NCI-H774 (cell line): Measurements from ENCODE around the gene CYSTM1.

ENCODE experiments used
- DNase-seq: peaks from one replicate; lab custom pipeline; 2025; lab: John Stamatoyannopoulos, UW

Gene CYSTM1

GRCh38 chr5:140258016-140258415, 83.0 kb downstream of the CYSTM1 start:
- no peak for DNase-seq

GRCh38 chr5:140258873-140259272, 83.9 kb downstream of the CYSTM1 start:
- DNase-seq, result no peak

GRCh38 chr5:140259500-140259899, 84.5 kb downstream of the CYSTM1 start:
- no peak for DNase-seq

GRCh38 chr5:140260089-140260656, 85.2 kb downstream of the CYSTM1 start:
- DNase-seq, result no peak

DNA sequence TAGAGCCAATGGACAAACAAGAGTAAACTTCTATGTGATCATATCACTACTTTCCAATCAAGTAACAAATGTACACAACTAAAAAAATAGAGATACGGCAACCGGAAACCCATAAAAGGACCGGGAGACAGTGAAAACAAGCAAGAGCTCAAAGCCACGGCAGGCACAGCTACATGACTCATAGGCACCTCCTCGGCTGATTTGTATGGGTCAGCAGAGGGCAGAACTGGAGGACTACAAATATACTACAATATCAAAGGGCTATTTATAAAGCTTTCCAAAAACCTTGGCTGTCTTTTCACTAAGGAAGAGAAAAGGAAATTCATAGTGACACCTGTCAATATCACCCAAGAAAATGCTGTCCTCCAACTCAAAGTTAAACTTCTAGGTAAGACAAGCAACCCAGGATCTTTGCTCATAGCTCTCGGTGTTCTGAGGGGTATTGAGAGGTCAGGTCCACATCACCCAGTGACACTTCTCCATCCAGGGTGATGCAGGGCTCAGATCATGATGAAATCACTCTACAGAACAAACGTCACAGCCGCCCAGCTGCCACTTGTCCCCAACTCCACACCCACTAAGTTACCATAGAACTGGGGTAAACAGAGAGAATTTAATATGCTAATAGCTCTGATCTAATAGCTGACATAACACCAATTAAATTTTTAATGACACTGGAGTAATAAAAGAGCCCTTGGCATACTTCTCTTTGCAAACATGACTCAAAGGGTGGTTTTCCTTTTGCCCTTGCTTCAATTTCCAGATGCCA, 86.6 kb downstream of the CYSTM1 start:
- peak; percentile 67 for DNase-seq

DNA sequence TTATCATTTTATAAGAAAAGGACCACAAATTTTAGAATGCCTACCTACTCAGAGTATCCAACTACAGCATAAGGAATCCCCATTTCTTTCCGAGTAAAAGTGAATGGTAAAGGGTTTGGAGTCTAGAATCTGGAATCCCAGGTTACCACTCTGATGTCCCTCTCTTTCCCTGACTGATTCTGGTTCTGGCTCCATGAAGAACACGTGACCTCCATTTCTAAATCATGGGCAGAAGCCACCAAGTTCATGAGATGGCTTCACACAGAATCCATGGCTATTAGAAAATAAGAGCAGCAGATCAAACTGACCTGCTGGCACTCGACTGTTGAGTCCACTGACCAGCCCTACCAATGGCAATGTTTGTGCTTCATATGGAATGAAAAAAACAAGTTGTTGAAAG, 87.2 kb downstream of the CYSTM1 start:
- peak; percentile 14 for DNase-seq

DNA sequence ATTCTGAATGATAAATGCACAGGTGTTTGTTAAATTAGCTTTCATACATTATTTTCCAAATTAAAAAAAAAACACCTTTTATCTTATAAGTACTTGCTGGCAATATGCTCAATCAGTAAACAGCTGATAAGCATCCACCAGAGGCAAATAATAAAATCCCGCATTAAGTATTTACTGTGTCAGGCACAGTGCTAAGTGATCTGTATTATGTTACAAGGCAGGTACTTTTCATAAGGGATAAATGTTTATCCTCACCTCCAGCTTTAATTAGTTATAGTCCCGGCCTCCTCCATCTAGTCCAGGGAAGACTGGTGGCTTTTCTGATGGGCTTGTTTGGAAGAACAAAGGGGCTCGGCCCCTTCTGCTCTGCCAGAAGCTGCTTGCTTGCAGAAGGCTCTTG, 87.9 kb downstream of the CYSTM1 start:
- peak; percentile 38 for DNase-seq

GRCh38 chr5:140265845-140266244, 90.9 kb downstream of the CYSTM1 start:
- no peak for DNase-seq

DNA sequence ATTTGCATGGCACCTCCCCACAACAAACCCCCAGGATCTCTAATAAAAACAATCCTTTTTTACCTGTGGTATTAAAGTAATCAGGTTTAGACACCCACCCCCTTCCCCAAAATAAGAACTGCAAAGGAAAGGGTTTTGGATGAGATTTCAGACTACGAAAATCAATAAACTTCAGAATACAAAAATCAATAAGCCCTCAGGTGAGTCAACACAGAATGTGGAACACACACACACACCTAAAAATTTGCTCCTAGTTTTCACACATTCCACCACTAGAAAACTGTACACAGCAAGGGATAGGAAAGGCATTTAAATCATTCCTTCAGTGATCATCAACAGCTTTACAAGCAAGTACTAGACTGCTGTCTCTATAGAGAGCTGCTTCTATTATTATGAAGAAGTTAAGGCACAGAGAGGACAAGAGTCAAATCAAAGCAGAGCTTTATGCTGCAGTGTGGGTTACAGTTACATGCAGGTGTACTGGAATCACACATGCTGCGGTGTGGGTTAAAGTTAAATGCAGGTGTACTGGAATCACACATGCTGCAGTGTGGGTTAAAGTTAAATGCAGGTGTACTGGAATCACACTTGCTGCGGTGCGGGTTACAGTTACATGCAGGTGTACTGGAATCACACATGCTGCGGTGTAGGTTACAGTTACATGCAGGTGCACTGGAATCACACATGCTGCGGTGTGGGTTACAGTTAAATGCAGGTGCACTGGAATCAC, 91.6 kb downstream of the CYSTM1 start:
- no peak for DNase-seq

- no peak for DNase-seq
Observed at GRCh38 chr5:140267201-140267540, 92.2 kb downstream of the CYSTM1 start.

DNA sequence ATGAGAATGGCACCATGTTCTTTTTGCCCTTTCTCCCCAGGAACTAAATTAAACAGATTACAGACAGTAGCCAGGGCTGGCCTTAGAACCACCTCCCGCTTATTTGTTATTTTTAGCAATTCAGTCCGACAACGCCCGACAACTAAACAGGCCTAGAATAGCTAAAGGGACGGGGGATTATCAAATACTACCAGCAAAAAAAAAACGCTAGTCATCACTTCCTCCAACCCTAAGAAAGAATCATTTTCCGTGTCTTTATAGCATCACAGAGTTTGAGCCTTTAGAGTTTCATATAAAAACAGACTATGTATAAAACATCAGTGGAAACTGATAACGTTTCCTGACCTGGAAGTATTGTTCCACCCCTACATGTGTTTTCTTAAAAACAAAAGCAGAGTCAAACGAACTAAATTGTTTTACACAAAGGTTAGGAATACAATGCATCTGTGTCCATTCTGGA, 92.6 kb downstream of the CYSTM1 start:
- DNase-seq, result no peak

DNA sequence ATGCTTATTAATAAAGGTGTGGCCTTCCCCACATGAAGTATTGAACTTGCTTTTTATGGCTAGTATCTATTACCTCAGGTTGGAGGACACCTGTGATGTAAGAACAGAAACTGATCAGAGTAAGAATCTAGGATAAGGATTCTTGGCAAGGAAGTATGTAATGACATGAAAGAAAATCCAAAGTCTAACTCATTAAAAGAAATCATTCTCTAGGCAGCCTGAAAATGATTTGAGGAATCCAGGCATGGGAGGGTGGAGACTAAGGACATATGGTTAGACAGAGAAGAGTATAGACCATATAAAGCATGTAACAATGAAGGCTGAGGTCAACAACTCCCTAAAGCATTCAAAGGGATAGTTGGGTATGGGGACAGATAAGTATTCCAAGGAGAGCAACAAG, 95.0 kb downstream of the CYSTM1 start:
- DNase-seq, result no peak

DNA sequence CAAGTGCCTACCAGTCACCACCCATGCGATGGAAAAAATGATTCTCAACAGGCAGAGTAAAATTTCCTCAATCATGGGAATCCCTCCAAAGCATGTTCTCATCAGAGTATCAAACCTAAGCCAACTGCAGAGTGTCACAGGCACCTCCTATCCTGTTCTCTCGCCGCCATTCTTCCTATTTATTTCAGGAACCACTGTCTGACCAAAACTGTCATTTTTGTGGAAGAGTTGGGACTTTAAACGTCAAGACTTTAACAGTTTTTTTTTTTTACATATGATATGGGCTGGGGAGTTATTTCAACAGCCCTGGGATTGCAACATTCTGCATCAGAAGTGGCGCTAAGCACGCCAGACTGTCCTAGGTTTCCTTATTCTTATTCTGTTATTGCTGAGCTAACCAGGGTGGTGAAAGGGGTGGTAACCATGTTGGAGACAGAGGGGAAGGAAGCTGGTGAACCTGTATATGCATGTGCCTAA, 98.5 kb downstream of the CYSTM1 start:
- DNase-seq, result no peak

DNA sequence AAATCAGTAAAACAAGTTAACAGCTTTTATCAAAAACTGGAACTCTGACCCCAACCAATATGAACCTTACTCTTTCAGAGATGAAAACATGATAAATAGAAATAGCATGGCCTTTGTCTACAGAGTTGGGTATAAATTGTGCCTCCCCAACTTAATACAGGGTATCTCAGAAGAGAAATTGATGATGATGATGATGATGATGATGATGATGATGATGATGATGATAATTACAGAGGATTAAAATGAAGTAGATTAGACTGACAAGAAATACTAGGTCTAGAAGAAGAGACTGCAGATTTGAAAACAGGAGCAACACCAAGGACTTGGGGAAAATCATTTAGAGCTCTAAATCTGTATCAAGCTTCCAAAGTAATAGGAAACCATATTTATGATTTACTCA, 100.8 kb downstream of the CYSTM1 start:
- no peak for DNase-seq

DNA sequence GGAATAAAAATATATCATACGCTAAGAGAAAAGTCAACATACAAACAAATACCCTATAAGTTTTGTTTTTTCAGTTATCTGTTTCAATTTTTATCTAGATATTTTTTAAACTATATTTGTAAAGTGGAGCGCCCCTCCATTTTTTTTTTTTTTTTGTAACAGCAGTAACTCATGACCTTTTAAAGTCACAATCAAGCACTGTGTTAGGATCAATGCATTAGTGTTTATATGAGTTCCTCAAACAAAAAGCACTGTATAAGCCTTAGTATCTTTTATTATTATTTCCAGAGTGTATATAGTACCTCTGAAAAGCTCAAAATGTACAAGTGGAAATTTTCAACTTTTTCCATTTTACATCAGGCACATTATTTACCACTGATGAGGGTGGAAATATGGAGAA, 107.3 kb downstream of the CYSTM1 start:
- DNase-seq, result no peak

DNA sequence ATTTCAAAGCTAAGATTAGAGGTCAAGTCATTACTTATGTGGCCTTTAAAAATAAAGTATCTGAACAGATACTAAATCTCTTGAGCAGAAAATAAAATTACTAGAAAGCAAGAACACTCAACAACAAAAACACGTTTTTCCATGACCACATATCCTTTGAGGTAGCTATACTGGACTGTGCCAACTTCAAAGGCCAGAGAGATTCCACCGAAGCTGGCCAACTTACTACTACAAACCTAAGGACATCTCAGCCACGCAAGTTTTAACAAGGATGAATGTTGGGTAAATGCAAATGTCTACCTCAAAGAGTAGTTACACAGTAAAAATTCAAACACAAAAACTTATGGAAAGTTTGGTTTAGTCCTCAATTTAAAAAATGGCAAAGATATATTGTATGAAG, 109.0 kb downstream of the CYSTM1 start:
- no peak for DNase-seq

DNA sequence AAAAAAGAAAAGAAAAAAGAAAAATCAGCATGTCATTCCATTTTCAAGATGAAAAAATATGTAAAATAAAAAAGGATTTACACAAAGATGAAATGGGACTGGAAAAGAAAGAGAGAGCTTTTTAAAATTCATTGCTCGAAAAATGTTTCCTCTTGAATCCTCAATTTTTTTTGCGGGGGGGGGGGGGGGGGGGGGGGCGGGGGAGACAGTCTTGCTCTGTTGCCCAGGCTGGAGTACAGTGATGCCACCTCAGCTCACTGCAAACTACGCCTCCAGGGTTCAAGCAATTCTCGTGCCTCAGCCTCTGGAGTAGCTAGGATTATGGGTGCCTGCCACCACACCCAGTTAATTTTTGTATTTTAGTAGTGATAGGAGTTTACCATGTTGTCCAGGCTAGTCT, 111.4 kb downstream of the CYSTM1 start:
- no peak for DNase-seq

DNA sequence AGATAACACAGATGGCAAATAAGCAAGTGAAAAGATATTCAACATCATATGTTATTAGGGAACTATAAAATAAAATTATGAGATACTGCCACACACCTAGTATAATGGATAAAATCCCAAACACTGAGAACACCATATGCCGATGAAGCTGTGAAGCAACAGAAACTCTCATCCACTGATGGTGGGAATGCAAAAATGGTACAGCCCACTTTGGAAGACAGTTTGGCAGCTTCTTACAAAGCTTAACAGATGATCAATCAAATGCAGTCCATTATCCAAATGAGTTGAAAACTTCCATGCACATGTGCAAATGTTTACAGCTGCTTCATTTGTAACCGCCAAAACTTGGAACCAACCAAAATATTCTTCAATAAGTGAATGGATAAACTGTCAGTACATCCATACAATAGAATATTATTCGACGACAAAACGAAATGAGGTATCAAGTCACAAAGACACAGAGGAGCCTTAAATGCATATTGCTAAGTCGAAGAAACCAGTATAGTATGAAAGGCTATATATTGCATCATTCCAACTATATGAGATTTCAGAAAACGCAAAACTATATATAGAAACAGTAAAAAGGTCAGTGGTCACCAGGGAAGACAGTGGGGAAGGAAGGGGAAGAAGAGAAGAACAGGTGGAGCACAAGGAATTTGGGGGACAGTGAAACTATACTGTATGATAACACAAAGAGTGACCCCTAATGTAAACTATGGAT, 113.0 kb downstream of the CYSTM1 start:
- no peak for DNase-seq

DNA sequence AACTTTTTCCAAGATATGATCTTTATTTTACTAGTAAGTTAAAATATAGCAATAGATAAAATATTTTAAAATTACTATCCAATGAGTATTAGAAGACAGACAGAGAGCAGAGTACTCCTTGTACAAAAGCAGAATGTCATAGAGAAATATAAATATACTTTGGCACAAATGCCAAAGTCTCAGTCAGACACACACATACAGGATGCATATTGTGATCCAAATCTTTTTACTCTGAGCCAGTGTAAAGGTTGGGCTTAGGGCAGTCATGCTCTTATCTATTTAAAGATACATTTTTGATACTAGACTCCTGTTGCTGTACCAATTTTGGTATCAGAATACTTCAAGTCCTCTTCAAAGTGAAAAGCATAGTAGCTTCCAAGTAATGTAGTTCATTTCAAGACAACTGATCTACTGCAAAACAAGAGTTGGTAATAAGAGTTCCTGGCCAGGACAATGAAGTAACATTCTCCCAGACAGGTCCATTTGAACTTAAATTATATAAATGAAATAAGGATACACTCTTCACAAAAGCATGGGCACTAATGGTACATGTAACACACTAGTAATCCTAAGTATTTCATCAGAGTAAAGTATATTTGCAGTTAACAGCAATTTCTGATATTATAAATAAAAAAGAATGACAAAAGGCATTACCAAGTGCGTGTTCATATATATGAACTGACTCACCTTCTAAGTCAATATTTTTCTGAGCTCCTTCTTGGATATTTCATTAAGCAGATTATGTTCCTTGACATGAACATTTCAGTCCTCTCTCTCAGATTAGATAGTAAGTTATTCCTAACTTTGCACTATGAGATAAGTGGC, 117.4 kb downstream of the CYSTM1 start:
- DNase-seq, result no peak
